ENCODE data around the gene PMPCA.

GRCh38 chr9:136399176-136400037 is 11.1 kb upstream of the PMPCA start:
- TF ChIP-seq CTCF (IDR thresholded peaks at IDR 0.05) (no peak), POLR2A (IDR thresholded peaks at IDR 0.05) (no peak)
